NCI-H1930 (cell line): ENCODE results near the gene SHROOM4.

ENCODE experiments used
- DNase-seq, 2 experiments: peaks; one replicate each; lab custom pipeline; 2025; lab: John Stamatoyannopoulos, UW

Gene SHROOM4

GRCh38 chrX:50707955-50708699 lies 105.9 kb downstream of the SHROOM4 start:
- no peak for DNase-seq

GRCh38 chrX:50707405-50707804 lies 106.6 kb downstream of the SHROOM4 start:
- DNase-seq: no peak

DNA sequence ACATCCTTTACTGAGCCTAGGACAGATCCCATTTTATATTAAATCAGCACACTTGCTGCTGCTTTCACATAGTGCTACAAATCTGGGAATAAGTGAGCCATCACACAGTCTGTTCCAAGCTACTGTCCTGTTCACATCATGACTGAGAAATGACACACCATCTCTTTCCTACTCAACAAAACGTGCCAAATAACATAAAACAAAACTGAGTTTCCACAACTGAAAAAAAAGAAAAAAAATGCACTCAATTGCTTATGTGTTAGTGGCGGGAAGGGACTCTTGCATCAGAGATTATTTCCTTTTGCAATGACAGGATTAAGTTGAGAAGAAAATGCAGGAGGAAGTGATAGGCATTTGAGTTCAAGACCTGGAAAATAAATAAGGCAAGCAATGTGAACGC lies 109.0 kb downstream of the SHROOM4 start:
- no peak for DNase-seq

- DNase-seq: no peak
Observed at GRCh38 chrX:50704360-50704759, 109.6 kb downstream of the SHROOM4 start.

DNA sequence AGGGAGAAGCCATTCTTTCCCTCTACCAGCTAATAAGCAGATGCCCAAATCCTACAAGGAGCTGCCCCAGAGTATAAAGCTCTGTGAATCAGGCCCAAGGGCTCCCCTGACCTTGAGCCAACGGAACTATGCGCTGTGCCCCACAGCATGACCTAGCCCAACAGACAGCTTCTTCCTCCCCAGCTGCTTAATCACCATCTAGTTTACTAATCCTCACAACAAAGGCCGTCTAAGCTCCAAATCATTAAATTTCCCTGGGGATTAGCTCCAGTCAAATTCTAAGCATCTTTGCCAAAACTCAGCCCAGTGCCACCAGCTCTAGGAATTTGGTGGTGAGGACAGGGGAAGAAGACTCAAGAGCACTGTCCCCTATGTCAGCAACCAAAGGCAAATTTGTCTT lies 113.1 kb downstream of the SHROOM4 start:
- no peak for DNase-seq

- no peak for DNase-seq
Observed at GRCh38 chrX:50698944-50699343, 115.0 kb downstream of the SHROOM4 start.

- DNase-seq: no peak
Observed at GRCh38 chrX:50697691-50698090, 116.3 kb downstream of the SHROOM4 start.

GRCh38 chrX:50691820-50692219 lies 122.2 kb downstream of the SHROOM4 start:
- peak; percentile 2 to 5 for DNase-seq

DNA sequence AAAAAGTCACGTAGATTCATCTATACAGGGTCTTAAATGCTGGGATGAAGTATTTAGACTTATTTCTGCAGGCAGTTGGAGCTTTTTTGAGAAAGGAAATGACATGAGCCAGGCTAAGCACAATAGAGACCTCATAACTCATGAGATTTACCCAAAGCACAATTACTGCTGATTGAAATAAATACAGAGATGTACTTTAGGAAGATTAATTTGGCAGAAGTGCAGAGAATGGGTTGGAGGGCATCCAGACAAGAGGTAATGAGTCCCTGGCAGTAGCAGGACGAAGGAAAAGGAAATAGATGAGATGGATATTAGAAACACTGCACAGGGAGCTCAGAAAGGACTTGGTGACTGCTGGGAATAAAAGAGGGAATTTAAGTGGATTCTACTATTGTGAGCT lies 129.1 kb downstream of the SHROOM4 start:
- no peak for DNase-seq

- no peak for DNase-seq
Observed at GRCh38 chrX:50680990-50681389, 133.0 kb downstream of the SHROOM4 start.

DNA sequence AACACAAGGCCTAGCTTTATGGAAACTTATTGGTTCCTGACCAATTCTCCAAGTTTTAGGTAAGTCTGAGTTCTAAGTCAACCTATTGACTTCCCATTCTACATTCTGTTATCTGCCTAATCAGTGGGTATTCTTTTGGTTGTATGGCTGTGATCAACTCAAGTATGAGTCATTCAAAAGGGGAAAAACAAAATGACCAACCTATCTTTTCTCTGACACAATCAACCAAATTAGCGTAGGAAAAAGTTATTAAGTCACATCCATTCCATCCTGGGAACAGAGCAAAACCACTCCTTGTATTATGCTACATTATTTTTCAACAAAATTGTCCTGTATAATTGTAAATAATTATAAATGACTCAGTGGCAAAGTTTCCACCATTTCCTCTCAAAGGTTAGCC lies 136.2 kb downstream of the SHROOM4 start:
- DNase-seq: no peak

- no peak for DNase-seq
Observed at GRCh38 chrX:50671661-50672060, 142.3 kb downstream of the SHROOM4 start.

DNA sequence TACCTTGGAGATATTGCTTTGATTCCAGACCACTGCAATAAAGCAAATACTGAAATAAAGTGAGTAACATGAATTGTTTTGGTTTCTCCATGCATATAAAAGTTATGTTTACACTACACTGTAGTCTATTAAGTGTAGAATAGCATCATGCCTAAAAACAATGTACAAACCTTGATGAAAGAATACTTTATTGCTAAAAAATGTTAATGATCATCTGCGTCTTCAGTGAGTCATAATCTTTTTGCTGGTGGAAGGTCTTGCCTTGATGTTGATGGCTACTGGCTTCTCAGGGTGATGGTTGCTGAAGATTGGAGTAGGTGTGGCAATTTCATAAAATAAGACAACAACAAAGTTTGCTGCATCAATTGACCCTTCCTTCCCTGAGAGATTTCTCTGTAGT lies 145.1 kb downstream of the SHROOM4 start:
- no peak for DNase-seq

DNA sequence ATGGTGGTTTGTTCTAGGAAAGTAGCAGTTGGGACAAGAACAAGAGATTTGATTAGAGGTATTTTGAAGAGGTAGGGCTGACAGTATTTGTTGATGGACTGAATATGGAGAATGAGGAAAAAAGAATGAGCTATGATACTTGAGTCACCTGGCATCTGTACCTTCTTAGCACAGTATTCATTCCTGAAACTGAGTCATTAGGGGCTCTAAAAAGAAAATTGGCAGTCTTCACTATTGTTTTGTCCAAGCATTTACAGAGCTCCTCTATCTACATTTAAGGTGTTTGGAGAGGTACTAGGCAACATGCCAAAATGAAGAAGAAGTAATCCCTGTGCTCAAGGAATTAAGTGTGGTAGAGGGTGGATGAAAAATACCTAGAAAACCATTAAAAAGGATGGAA lies 165.8 kb downstream of the SHROOM4 start:
- no peak for DNase-seq

- no peak for DNase-seq
Observed at GRCh38 chrX:50644496-50644895, 169.5 kb downstream of the SHROOM4 start.

GRCh38 chrX:50643525-50644137 lies 170.4 kb downstream of the SHROOM4 start:
- DNase-seq: no peak

DNA sequence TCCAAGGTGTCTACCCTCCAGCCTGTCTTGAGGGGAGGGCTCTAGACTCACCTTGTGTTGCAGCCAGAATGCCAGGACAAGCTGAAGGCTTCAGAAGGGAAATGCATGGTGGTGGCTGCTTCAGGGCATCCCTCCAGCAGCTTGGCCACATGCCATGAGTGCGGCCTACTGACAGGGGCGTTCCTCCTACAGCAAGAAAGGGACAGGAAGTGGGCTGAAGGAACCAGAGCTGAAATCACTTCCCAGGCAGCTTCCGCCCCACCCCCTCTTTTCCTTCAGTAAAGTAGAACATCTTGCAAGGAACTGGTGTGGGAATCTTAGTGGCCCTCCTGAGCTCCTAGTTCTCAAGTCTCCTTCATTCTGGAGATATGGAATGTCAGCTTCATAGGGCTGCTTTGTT lies 175.9 kb downstream of the SHROOM4 start:
- no peak for DNase-seq

DNA sequence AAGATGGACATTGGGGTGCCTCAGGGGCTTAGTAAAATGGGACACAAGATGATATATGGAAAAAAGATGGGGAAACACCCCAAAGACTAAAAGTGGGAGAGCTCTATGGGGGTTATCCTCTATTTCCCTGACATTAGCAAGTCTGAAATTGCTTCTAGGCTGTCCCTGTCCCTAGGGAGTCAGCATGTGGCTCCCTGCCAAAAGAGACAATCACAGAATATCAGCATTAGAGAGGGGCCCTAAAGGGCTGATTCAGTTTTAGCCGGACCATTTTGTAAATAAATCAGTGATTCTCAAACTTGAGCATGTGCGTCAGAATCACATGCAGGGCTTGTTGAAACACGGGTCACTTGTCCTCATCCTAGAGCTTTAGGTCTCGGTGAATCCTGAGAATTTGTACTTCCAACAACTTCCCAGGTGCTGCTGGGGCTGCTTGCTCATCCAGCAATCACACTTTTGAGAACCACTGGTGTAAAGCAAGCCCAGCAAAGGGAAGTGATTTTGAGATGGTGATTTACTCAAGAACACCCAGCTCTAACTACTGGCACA lies 178.1 kb downstream of the SHROOM4 start:
- no peak for DNase-seq

DNA sequence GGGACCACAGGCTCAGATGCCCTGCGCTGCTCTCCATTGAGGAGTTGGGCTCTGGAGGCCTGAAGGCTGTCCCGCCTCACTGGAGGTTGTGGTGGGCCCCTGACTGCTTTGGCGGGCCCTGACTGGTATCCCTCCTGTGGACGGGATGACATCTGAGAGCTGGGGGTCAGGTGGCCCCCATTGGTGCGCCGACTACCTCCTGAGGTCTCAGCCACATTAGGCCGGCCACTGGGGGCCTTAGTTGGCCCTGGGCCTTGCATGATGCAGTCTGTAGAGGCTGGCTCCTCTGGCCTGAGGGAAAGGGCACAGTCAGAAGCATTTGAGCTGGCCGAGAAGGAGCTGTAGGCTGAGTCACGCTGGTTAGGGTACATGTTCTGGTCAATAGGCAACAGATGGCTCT lies 178.8 kb downstream of the SHROOM4 start:
- DNase-seq: no peak

- no peak for DNase-seq
Observed at GRCh38 chrX:50629774-50630173, 184.2 kb downstream of the SHROOM4 start.

GRCh38 chrX:50627696-50628095 lies 186.3 kb downstream of the SHROOM4 start:
- DNase-seq: no peak

DNA sequence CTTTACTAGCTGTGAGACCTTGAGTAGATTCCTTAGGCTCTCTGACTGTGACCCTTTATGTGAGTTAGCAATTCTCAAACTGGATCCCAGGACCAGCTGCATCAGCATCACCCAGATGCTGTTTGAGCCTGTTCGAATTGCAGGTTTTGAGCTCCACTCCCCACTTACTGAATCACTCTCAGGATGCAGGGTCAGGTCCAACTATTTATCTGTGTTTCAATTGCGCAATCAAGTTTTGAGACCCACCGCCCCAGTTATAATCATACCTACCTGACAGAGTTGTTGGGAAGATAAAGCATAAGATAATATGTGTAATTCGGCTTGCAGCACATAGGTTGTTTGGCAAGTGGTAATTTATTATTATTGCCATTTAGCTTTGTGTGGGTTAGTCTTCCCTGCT lies 187.6 kb downstream of the SHROOM4 start:
- no peak for DNase-seq

- DNase-seq: no peak
Observed at GRCh38 chrX:50622751-50623150, 191.2 kb downstream of the SHROOM4 start.
